IMR-90 (cell line): ENCODE data around the gene NUDT19. TPM values are rescaled to one million over a fixed set of nuclear protein-coding genes. Genes with fewer than 3 reads are reported as not detected.

ENCODE experiments used
- ATAC-seq: fragments of 200-7000 bp; cut with Tn5 transposase; 2 replicates; pipeline ENCODE4 v1.9.1; 2020; ENCODE audit warnings: low read depth, mild to moderate bottlenecking, moderate library complexity
- BruUV-seq: library from RNA; stranded (reverse); fragments of 400-500 nt; replicated peaks from 2 replicates; lab custom pipeline; 2021; lab: Mats Ljungman, UMichigan
- CTCF ChIA-PET: fragments of 300-600 bp; formaldehyde crosslinking; extraction: SDS; loops from one replicate; lab custom pipeline; 2021; ENCODE audit warnings: antibody characterized with exemption; lab: Yijun Ruan, JAX
- POLR2A ChIA-PET: fragments of 300-600 bp; sonication (Branson Sonifier 250); formaldehyde crosslinking; loops from one replicate; lab custom pipeline; 2022; ENCODE audit warnings: antibody characterized with exemption; ENCODE audit not compliant: unreplicated experiment; lab: Charles Lee
- DNase-seq: peaks from one replicate; pipeline ENCODE4 v3.0.0; 2013
- H2AFZ ChIP-seq: replicated peaks from 2 replicates; pipeline ENCODE3; 2013; ENCODE audit warnings: low read length, mild to moderate bottlenecking; ENCODE audit not compliant: poor library complexity
- H2AK5ac ChIP-seq: 2 replicates; pipeline ENCODE4 v1.6.1; 2013; ENCODE audit warnings: low read depth, low read length, inconsistent platforms
- H2AK9ac ChIP-seq: replicated peaks from 2 replicates; pipeline ENCODE3; 2013; ENCODE audit warnings: mild to moderate bottlenecking, low read depth, low read length, moderate library complexity; ENCODE audit not compliant: poor library complexity
- H2BK120ac ChIP-seq: 2 replicates; pipeline ENCODE4 v1.6.1; 2013; ENCODE audit warnings: low read depth, low read length, inconsistent platforms
- H2BK15ac ChIP-seq: 3 replicates; pipeline ENCODE4 v1.6.1; 2013; ENCODE audit warnings: low read depth, low read length, inconsistent platforms
- H2BK20ac ChIP-seq: 2 replicates; pipeline ENCODE4 v1.6.1; 2013; ENCODE audit warnings: low read depth, mild to moderate bottlenecking, inconsistent platforms, low read length, moderate library complexity
- H2BK5ac ChIP-seq: 2 replicates; pipeline ENCODE4 v1.6.1; 2013; ENCODE audit warnings: mild to moderate bottlenecking, low read depth, low read length, inconsistent platforms; ENCODE audit not compliant: poor library complexity, severe bottlenecking
- H3K14ac ChIP-seq: replicated peaks from 2 replicates; pipeline ENCODE4 v1.6.1; 2013; ENCODE audit warnings: low read depth, low read length, inconsistent platforms
- H3K18ac ChIP-seq: 2 replicates; pipeline ENCODE4 v1.6.1; 2013; ENCODE audit warnings: low read depth, low read length, control low read depth
- H3K23ac ChIP-seq: 2 replicates; pipeline ENCODE4 v1.6.1; 2013; ENCODE audit warnings: low read depth, low read length, inconsistent platforms
- H3K27ac ChIP-seq: 2 replicates; pipeline ENCODE4 v1.5.1; 2013; ENCODE audit warnings: mild to moderate bottlenecking, control low read depth, low read length; ENCODE audit not compliant: insufficient read depth
- H3K27me3 ChIP-seq: 2 replicates; pipeline ENCODE4 v1.6.1; 2013; ENCODE audit warnings: low read length; ENCODE audit not compliant: control insufficient read depth, insufficient read depth
- H3K36me3 ChIP-seq: 2 replicates; pipeline ENCODE4 v1.6.1; 2013; ENCODE audit warnings: low read length, mixed read lengths; ENCODE audit not compliant: control insufficient read depth, insufficient read depth
- H3K4ac ChIP-seq: 2 replicates; pipeline ENCODE4 v1.6.1; 2013; ENCODE audit warnings: low read depth, low read length, inconsistent platforms
- H3K4me1 ChIP-seq: 2 replicates; pipeline ENCODE4 v1.6.1; 2013; ENCODE audit warnings: low read length, mixed read lengths; ENCODE audit not compliant: control insufficient read depth, insufficient read depth
- H3K4me2 ChIP-seq: 2 replicates; pipeline ENCODE4 v1.6.1; 2013; ENCODE audit warnings: low read depth, mild to moderate bottlenecking, control low read depth, low read length, moderate library complexity
- H3K4me3 ChIP-seq: 2 replicates; pipeline ENCODE4 v1.5.1; 2013; ENCODE audit warnings: low read depth, mild to moderate bottlenecking, control low read depth, low read length, moderate library complexity; ENCODE audit not compliant: insufficient read depth
- H3K56ac ChIP-seq: 2 replicates; pipeline ENCODE4 v1.6.1; 2013; ENCODE audit warnings: low read length, inconsistent platforms; ENCODE audit not compliant: insufficient read depth; ENCODE audit errors: extremely low read depth
- H3K79me1 ChIP-seq, 2 experiments: 2 replicates each; pipeline ENCODE4 v1.6.1; 2013; ENCODE audit warnings: low read length in 2 of 2, inconsistent platforms in 1 of 2, low read depth in 1 of 2
- H3K9ac ChIP-seq: 2 replicates; pipeline ENCODE4 v1.6.1; 2013; ENCODE audit warnings: low read depth, low read length, control low read depth
- H3K9me1 ChIP-seq: 2 replicates; pipeline ENCODE4 v1.6.1; 2013; ENCODE audit warnings: low read length, inconsistent platforms; ENCODE audit not compliant: insufficient read depth
- H3K9me3 ChIP-seq: 2 replicates; pipeline ENCODE4 v1.6.1; 2013; ENCODE audit warnings: low read length; ENCODE audit not compliant: control insufficient read depth, insufficient read depth
- H4K20me1 ChIP-seq: 2 replicates; pipeline ENCODE4 v1.6.1; 2013; ENCODE audit warnings: low read length, inconsistent platforms; ENCODE audit not compliant: insufficient read depth
- H4K5ac ChIP-seq: 2 replicates; pipeline ENCODE4 v1.6.1; 2013; ENCODE audit warnings: mild to moderate bottlenecking, low read depth, low read length, control low read depth
- H4K8ac ChIP-seq, 2 experiments: 2 replicates each; pipeline ENCODE4 v1.6.1; 2013; ENCODE audit warnings: low read depth in 2 of 2, low read length in 2 of 2, control low read depth in 1 of 2, inconsistent platforms in 1 of 2
- H4K91ac ChIP-seq: 2 replicates; pipeline ENCODE4 v1.6.1; 2013; ENCODE audit warnings: low read depth, low read length, inconsistent platforms; ENCODE audit not compliant: insufficient read depth
- BHLHE40 ChIP-seq: fragments of 150-350 bp; IDR thresholded peaks from 2 replicates; pipeline ENCODE4 v1.6.1; 2016; ENCODE audit warnings: mild to moderate bottlenecking, low read depth, low read length
- CEBPB ChIP-seq: IDR thresholded peaks from 2 replicates; pipeline ENCODE4 v1.6.1; 2012; ENCODE audit warnings: low read depth, low read length, improper control_type of control experiment
- CHD1 ChIP-seq: IDR thresholded peaks from 2 replicates; pipeline ENCODE4 v1.6.1; 2012; ENCODE audit warnings: low read depth, low read length, improper control_type of control experiment
- FOS ChIP-seq: fragments of 150-350 bp; IDR thresholded peaks from 2 replicates; pipeline ENCODE4 v1.6.1; 2016; ENCODE audit warnings: low read depth, low read length
- MAFK ChIP-seq: IDR thresholded peaks from 2 replicates; pipeline ENCODE4 v1.6.1; 2012; ENCODE audit warnings: low read depth, low read length, improper control_type of control experiment
- MAZ ChIP-seq: IDR thresholded peaks from 2 replicates; pipeline ENCODE4 v1.6.1; 2012; ENCODE audit warnings: low read depth, mild to moderate bottlenecking, low read length, improper control_type of control experiment, moderate library complexity, borderline replicate concordance
- MXI1 ChIP-seq: IDR thresholded peaks from 2 replicates; pipeline ENCODE4 v1.6.1; 2012; ENCODE audit warnings: low read depth, mild to moderate bottlenecking, low read length, moderate library complexity, borderline replicate concordance
- NFE2L2 ChIP-seq: fragments of 150-350 bp; IDR thresholded peaks from 2 replicates; pipeline ENCODE4 v1.6.1; 2016; ENCODE audit warnings: low read depth, mild to moderate bottlenecking, low read length
- POLR2A ChIP-seq: IDR thresholded peaks from 2 replicates; pipeline ENCODE4 v1.6.1; 2012; ENCODE audit warnings: mild to moderate bottlenecking, low read depth, low read length
- RAD21 ChIP-seq: IDR thresholded peaks from 2 replicates; pipeline ENCODE4 v1.6.1; 2012; ENCODE audit warnings: low read length, improper control_type of control experiment
- RCOR1 ChIP-seq: IDR thresholded peaks from 2 replicates; pipeline ENCODE4 v1.6.1; 2012; ENCODE audit warnings: mild to moderate bottlenecking, low read length, improper control_type of control experiment; ENCODE audit not compliant: insufficient replicate concordance
- RFX5 ChIP-seq: IDR thresholded peaks from 2 replicates; pipeline ENCODE4 v1.8.0; 2012; ENCODE audit warnings: low read depth, mild to moderate bottlenecking, low read length, moderate library complexity
- SMC3 ChIP-seq: fragments of 150-350 bp; IDR thresholded peaks from 2 replicates; pipeline ENCODE4 v1.6.1; 2016; ENCODE audit warnings: low read depth, mild to moderate bottlenecking, antibody characterized with exemption, low read length, moderate library complexity
- USF2 ChIP-seq: fragments of 150-350 bp; IDR thresholded peaks from 2 replicates; pipeline ENCODE4 v1.6.1; 2017; ENCODE audit warnings: mild to moderate bottlenecking, antibody characterized with exemption, low read length, low read depth
- WGBS, 2 experiments: methylation state at CpG; one replicate each; pipeline versions ENCODE4 v1.1.5 to v1.1.7; 2013; ENCODE audit warnings: missing lambda C conversion rate in 2 of 2; ENCODE audit not compliant: insufficient read length in 1 of 2; ENCODE audit errors: extremely low coverage in 2 of 2; 5-methylcytosine and 5-hydroxymethylcytosine counted together
- dilution Hi-C: fragments of 300-500 bp; cut with HindIII; formaldehyde crosslinking; loops from one replicate; pipeline ENCODE4 v1.14.3; 2018; ENCODE audit warnings: low sequenced_read_pairs; ENCODE audit not compliant: unreplicated experiment
- in situ Hi-C: fragments of 300-500 bp; cut with MboI; formaldehyde crosslinking; loops from 3 replicates; pipeline ENCODE4 v1.14.3; 2019; ENCODE audit warnings: low sequenced_read_pairs, inconsistent platforms, mixed read lengths
- intact Hi-C: fragments of 100-400 bp; cut with micrococcal nuclease; formaldehyde crosslinking; loops from 2 replicates; pipeline ENCODE4 v1.10.0; 2022
- polyA plus RNA-seq, 3 experiments: library from polyadenylated mRNA; depleted of rRNA; stranded (reverse); fragments of >200 nt; gene quantifications; 2 replicates each; pipeline ENCODE4 v1.2.3, GENCODE V29; 2012; ENCODE audit warnings: low replicate concordance in 1 of 3
- total RNA-seq: library from RNA; depleted of rRNA; stranded (reverse); fragments of >200 nt; gene quantifications from 2 replicates; pipeline ENCODE4 v1.2.3, GENCODE V29; 2012

The NUDT19 gene
- total and polyA plus RNA-seq, 2 of the 4 experiments (the other 2 are of a cell fraction), result 4.1 to 4.5 TPM

- no peaks in the 10 kb centered on the region for H3K36me3 ChIP-seq
- no peaks in the 10 kb centered on the region for H3K9me3 ChIP-seq
- ChIA-PET POLR2A (no interaction called here), CTCF (no interaction called here)
- TF ChIP-seq POLR2A, result no peak
- no peak for TF ChIP-seq MXI1
- no peak for TF ChIP-seq MAFK
- TF ChIP-seq USF2, result no peak
- no peak for TF ChIP-seq RCOR1
- no peak for TF ChIP-seq RFX5
- no peak for TF ChIP-seq CHD1
- TF ChIP-seq CEBPB, result no peak
- no peak for TF ChIP-seq NFE2L2
- TF ChIP-seq SMC3, result no peak
- TF ChIP-seq MAZ, result no peak
- TF ChIP-seq RAD21, result no peak
- TF ChIP-seq BHLHE40, result no peak
- TF ChIP-seq FOS, result no peak
- no peak overlapping the region for H2BK15ac ChIP-seq
- BruUV-seq, result no TSS peak
- H3K23ac ChIP-seq, result no peak overlapping the region
- H4K8ac ChIP-seq, result no peak overlapping the region
- DNase-seq (no peak), ATAC-seq (no peak)
- no peak overlapping the region for H2AK5ac ChIP-seq
- H2BK20ac ChIP-seq, result no peak overlapping the region
- H4K5ac ChIP-seq, result no peak overlapping the region
- in situ Hi-C loops (no loop called here), intact Hi-C loops (no loop called here), dilution Hi-C loops (no loop called here)
- H3K9ac ChIP-seq, result no peak overlapping the region
- peaks cover 8% of the 10 kb centered on the region; the same call in 1 of the 2 replicates for H3K4me1 ChIP-seq
- no peak overlapping the region for H3K4me2 ChIP-seq
- H3K79me1 ChIP-seq, result peaks cover 17 to 18% of the 10 kb centered on the region in 2 experiments
- H3K56ac ChIP-seq, result no peak overlapping the region
- H2AK9ac ChIP-seq, result no peak overlapping the region
- H4K91ac ChIP-seq, result no peak overlapping the region
- H4K20me1 ChIP-seq, result peaks cover 17% of the 10 kb centered on the region
- no peak overlapping the region for H2BK120ac ChIP-seq
- no CpG with 5 or more reads among the region's 9 CpGs for WGBS, 2 experiments
- no peak overlapping the region for H3K18ac ChIP-seq
- peaks cover 12% of the 10 kb centered on the region for H3K9me1 ChIP-seq
- H2BK5ac ChIP-seq, result no peak overlapping the region
- no peak overlapping the region for H3K4ac ChIP-seq
- no peak overlapping the region for H2AFZ ChIP-seq
- H3K27me3 ChIP-seq, result peaks cover 36% of the 10 kb centered on the region
- H3K27ac ChIP-seq, result no peak overlapping the region
- H3K4me3 ChIP-seq, result no peak overlapping the region
- no peak overlapping the region for H3K14ac ChIP-seq
Measured at GRCh38 chr19:32677657-32678056, 14.0 kb upstream of the NUDT19 start.
